Astrocyte of the cerebellum (primary cell): ENCODE results near the gene ABHD2.
A peak's percentile ranks its signal among the peaks of the same experiment; 100 is the strongest.

Source experiments
- DNase-seq: peaks from one replicate; pipeline ENCODE4 v3.0.0-alpha.2; 2011; ENCODE audit warnings: low read depth
- H3K4me3 ChIP-seq: 2 replicates; pipeline ENCODE4 v1.5.1; 2011; ENCODE audit warnings: mild to moderate bottlenecking, low read depth, low read length, moderate library complexity
- in situ Hi-C: cut with HindIII; loops from 2 replicates; pipeline ENCODE4 v1.10.0; 2017; ENCODE audit warnings: low sequenced_read_pairs
- TF ChIP-seq, protein P1 (sequence below): IDR thresholded peaks from 2 replicates; pipeline ENCODE4 v1.5.1; 2012; ENCODE audit warnings: low read length, low read depth, moderate library complexity, mild to moderate bottlenecking; ENCODE audit errors: missing control alignments

The ABHD2 gene

DNA sequence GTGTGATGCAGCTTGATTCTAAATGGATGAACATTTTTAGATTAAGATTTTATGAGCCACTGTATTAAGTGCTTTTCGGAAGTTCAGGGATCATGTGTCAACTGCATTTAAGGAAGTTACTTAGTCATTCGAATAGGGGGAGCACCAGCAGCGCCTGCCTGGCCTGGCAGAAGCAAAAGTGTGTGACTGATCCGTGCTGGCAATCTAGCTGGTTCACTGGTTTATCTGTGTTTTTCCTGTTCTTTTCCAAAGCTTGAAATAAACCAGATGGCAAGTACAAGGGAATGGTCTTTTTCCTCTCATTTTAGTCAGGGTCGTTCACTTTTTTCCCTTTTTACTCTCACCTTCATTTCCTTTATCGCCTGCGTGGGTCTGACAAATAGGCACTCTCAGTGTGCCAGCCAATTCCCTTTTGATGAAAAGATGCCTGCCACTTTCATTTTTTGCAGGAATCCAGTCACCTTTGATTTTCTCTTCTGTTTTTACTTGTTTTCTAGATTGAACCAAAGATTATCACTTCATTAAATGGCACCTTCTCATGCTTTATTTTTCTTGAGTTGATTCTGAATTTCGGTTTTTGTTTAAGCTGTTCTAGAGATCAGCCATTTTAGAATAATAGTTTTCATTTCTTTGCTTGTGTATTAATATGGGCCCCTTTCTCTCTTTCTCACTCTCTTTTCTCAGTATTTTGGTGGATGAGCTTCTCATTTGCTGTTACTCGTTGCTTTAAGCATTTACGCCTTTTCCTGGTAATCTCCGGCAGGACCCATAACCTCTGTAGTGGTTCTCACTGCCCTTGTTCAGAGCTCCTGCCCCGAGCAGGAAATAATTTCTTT lies 2.8 kb downstream of the ABHD2 start:
- H3K4me3 ChIP-seq, result peak overlapping the region; percentile 7
- TF ChIP-seq, protein P1, sequence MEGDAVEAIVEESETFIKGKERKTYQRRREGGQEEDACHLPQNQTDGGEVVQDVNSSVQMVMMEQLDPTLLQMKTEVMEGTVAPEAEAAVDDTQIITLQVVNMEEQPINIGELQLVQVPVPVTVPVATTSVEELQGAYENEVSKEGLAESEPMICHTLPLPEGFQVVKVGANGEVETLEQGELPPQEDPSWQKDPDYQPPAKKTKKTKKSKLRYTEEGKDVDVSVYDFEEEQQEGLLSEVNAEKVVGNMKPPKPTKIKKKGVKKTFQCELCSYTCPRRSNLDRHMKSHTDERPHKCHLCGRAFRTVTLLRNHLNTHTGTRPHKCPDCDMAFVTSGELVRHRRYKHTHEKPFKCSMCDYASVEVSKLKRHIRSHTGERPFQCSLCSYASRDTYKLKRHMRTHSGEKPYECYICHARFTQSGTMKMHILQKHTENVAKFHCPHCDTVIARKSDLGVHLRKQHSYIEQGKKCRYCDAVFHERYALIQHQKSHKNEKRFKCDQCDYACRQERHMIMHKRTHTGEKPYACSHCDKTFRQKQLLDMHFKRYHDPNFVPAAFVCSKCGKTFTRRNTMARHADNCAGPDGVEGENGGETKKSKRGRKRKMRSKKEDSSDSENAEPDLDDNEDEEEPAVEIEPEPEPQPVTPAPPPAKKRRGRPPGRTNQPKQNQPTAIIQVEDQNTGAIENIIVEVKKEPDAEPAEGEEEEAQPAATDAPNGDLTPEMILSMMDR, result no peak
- DNase-seq, result no peak
- in situ Hi-C loops, result no loop called here

DNA sequence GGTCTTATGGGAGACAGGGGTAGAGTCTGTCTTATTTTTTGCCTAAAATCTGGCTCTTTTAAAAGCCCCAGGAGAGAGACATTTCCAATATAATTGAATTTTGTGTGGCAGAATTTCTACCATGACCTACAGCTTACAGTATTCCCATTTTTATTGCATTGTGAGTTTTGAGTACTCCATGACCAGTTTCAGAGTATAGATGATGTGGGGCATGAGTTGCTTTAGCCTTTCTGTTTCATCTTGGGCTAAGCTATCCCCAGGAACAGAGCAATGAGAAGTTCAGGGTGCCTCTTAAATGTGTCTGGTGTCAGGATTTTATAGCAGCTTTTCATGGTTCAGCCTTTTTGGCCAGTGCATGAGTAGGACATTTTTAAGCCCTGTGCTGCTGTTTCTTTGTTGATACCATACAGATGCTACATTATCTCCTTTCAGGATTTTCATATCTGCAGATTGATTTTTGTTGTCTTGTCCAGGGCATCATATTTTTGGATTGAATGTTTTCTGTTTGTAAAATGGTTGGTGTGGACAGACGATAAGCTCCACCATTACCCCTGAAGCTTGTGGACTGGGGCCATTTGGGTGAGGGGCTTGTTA lies 3.5 kb downstream of the ABHD2 start:
- in situ Hi-C loops, result no loop called here
- TF ChIP-seq, protein P1, result no peak
- no peak overlapping the region for H3K4me3 ChIP-seq
- DNase-seq, result no peak

DNA sequence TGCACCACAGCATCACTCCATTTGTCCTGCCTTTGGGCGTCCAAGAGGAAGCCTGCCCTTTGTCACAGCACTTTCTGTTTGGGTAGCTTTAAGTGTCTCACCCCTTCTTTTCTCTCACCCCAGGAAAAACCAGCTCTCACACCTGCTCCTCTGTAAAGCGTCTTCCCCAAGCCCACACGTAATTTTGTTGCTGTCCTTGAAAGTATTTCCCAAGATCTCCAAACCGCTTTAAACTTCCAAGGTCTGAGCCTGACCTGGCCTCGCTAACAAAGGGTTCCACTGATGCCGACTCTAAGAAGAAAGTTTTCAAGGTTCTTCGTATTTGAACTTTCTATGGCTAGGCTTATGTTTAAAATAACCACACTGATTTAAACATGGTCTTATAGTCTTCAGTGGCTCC lies 5.3 kb downstream of the ABHD2 start:
- no peak overlapping the region for H3K4me3 ChIP-seq
- DNase-seq, result no peak
- in situ Hi-C loops, result no loop called here
- TF ChIP-seq, protein P1, result no peak

DNA sequence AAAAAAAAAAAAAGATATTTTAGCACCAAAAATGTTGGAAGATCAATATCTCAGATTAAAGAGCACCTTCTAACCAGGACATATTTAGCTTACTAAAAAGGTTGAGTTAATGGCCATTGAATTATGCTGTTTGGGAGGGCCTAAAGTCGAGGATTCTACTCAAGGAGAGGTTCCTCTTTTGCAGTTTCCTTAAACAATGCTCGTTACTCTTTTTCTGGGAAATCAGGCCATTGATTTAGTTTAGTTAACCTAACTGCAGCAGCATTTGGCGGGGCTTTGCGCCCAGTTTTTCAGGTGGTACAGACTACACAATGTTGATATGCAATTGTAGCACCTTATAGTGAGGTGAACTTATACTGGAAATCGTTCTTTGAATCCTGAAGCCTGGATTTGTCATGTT lies 6.8 kb downstream of the ABHD2 start:
- in situ Hi-C loops, result no loop called here
- TF ChIP-seq, protein P1, result no peak

DNA sequence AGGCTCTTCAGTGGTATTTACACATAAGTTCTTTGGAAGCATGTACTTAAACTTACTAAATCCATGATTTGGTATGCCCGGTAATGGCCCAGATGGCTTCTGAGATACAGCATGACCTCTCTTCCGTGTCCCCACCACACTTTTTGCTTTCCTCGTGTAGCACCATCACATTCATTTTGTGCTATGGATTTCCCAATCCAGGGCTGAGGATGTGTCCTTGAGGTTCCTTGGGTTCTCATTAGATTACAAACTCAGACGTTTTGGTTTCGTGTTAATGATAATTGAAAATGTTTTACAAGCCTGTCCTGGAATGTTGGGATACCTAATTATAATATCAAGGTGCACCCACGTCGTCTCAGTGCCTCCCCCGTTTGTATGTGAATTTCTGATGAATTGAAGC lies 7.3 kb downstream of the ABHD2 start:
- TF ChIP-seq, protein P1, result no peak
- DNase-seq, result no peak
- H3K4me3 ChIP-seq, result no peak overlapping the region
- in situ Hi-C loops, result no loop called here

More for the DNA sequence above, 6.8 kb downstream of the ABHD2 start:
- no peak overlapping the region for H3K4me3 ChIP-seq
- DNase-seq, result no peak

DNA sequence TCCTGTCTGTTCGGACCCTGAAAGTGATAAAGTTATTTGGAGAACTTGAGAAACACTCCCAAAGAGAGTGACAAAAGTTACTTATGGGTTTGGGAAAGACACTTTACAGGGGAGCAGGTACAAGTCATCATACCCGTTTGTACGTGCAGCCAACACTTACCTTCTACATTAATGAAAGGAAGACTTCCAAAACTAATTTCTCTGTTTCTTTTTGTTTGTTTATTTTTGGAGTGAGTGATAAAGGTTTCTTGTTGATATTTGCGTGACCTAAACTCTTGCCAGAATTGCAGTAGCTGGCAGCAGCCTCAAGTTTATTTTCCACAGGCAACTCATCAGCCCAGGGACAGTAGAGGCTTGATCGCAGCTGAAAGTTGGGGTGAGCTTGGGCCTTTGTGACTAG lies 8.4 kb downstream of the ABHD2 start:
- TF ChIP-seq, protein P1, result no peak
- in situ Hi-C loops, result no loop called here
- no peak for DNase-seq
- H3K4me3 ChIP-seq, result no peak overlapping the region
